ENCODE results near the gene DPPA5. TPM values are rescaled to one million over a fixed set of nuclear protein-coding genes. Genes with fewer than 3 reads are reported as not detected.

DPPA5 gene
- total and polyA plus RNA-seq, 2 of the 13 experiments (the other 11 are each of a cell fraction or from before 2014, with no cell fraction given), result not detected

DNA sequence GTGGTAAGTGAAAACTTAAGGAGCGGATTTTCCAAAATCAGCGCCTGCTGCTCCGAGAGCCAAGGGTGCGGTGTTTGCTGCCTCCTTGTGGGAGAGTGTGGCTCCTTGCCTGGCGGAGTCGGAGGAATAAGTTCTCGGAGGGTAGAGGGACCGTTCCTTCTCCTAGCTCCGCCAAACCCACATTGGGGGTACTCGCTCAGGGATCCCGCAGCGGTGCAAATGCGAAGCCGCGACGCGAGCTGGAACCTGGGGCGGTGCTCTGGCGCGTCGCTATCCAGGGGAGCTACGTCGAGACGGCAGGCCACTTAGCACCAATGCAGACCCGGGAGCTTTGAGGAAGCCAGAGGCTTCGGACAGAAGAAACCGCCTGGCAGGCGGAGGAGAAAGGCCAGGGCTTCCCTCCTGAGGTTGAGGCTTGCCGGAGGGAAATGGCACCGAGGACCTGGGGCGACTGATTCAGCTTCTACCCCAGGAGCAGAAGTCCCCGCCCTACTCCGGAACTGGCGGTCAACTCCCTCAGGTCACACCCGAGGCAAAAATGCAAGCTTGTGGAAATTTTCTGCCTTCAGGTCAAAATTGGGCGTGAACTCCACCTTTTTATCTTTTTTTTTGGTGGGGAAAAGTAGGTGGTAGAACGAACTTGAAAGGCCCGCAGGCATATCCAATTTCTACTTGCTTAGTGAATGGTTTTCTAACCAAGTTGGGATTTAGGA lies 34.9 kb upstream of the DPPA5 start (continued):
- TF ChIP-seq, protein P1, sequence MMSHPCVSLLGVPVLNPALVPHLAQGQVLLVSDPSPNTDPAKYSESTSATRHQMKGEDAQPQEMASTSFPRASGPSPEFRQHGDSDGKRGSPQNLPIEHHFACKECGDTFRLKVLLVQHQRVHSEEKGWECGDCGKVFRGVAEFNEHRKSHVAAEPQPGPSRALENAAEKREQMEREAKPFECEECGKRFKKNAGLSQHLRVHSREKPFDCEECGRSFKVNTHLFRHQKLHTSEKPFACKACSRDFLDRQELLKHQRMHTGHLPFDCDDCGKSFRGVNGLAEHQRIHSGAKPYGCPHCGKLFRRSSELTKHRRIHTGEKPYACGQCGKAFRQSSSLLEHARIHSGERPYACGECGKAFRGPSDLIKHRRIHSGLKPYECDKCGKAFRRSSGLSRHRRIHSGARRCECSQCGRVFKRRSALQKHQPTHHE (CRISPR knock-in tag; IDR thresholded peaks at IDR 0.05; ENCODE audit: borderline replicate concordance), result no peak
- TF ChIP-seq ZNF773 (CRISPR knock-in tag; IDR thresholded peaks at IDR 0.05; ENCODE audit: borderline replicate concordance) (no peak), STAG1 (CRISPR knock-in tag; IDR thresholded peaks at IDR 0.05) (peak; percentile 62), ARID2 (CRISPR knock-in tag; IDR thresholded peaks at IDR 0.05; ENCODE audit: borderline replicate concordance) (no peak), NCOA1 (CRISPR knock-in tag; IDR thresholded peaks at IDR 0.05) (no peak), ZNF367 (CRISPR knock-in tag; IDR thresholded peaks at IDR 0.05; ENCODE audit: borderline replicate concordance) (no peak), MAFK (conservative IDR thresholded peaks at IDR 0.05 in 1 of 2, IDR thresholded peaks at IDR 0.05 in 1 of 2; ENCODE audit: low read length in 2 of 2) (peak; percentile 58 to 67; a peak in 3 of 4 replicates), ZNF337 (CRISPR knock-in tag; IDR thresholded peaks at IDR 0.05; ENCODE audit: borderline replicate concordance, low read depth) (no peak), ZNF607 (CRISPR knock-in tag; IDR thresholded peaks at IDR 0.05; ENCODE audit: borderline replicate concordance) (no peak), HNRNPH1 (optimal IDR thresholded peaks at IDR 0.05; ENCODE audit: low read depth, low read length) (no peak), BRD4 (CRISPR knock-in tag; IDR thresholded peaks at IDR 0.05) (no peak), ZSCAN22 (CRISPR knock-in tag; IDR thresholded peaks at IDR 0.05) (no peak), IKZF4 (CRISPR knock-in tag; IDR thresholded peaks at IDR 0.05; ENCODE audit: borderline replicate concordance, low read depth, not compliant biosample characterization) (no peak), PAF1 (CRISPR knock-in tag; IDR thresholded peaks at IDR 0.05) (no peak), EP300 (IDR thresholded peaks at IDR 0.05; ENCODE audit: low read depth in 2 of 2, low read length in 2 of 2) (no peak), EP300 (CRISPR knock-in tag; IDR thresholded peaks at IDR 0.05; ENCODE audit: borderline replicate concordance) (no peak)
- TF ChIP-seq, protein P2, sequence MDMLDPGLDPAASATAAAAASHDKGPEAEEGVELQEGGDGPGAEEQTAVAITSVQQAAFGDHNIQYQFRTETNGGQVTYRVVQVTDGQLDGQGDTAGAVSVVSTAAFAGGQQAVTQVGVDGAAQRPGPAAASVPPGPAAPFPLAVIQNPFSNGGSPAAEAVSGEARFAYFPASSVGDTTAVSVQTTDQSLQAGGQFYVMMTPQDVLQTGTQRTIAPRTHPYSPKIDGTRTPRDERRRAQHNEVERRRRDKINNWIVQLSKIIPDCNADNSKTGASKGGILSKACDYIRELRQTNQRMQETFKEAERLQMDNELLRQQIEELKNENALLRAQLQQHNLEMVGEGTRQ (IDR thresholded peaks at IDR 0.05; ENCODE audit: low read depth, low read length), result no peak
- TF ChIP-seq, protein P2 (CRISPR knock-in tag; IDR thresholded peaks at IDR 0.05; ENCODE audit: borderline replicate concordance), result no peak
- TF ChIP-seq, protein P3, sequence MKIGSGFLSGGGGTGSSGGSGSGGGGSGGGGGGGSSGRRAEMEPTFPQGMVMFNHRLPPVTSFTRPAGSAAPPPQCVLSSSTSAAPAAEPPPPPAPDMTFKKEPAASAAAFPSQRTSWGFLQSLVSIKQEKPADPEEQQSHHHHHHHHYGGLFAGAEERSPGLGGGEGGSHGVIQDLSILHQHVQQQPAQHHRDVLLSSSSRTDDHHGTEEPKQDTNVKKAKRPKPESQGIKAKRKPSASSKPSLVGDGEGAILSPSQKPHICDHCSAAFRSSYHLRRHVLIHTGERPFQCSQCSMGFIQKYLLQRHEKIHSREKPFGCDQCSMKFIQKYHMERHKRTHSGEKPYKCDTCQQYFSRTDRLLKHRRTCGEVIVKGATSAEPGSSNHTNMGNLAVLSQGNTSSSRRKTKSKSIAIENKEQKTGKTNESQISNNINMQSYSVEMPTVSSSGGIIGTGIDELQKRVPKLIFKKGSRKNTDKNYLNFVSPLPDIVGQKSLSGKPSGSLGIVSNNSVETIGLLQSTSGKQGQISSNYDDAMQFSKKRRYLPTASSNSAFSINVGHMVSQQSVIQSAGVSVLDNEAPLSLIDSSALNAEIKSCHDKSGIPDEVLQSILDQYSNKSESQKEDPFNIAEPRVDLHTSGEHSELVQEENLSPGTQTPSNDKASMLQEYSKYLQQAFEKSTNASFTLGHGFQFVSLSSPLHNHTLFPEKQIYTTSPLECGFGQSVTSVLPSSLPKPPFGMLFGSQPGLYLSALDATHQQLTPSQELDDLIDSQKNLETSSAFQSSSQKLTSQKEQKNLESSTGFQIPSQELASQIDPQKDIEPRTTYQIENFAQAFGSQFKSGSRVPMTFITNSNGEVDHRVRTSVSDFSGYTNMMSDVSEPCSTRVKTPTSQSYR (CRISPR knock-in tag; IDR thresholded peaks at IDR 0.05; ENCODE audit: borderline replicate concordance), result no peak
- TF ChIP-seq, protein P4, sequence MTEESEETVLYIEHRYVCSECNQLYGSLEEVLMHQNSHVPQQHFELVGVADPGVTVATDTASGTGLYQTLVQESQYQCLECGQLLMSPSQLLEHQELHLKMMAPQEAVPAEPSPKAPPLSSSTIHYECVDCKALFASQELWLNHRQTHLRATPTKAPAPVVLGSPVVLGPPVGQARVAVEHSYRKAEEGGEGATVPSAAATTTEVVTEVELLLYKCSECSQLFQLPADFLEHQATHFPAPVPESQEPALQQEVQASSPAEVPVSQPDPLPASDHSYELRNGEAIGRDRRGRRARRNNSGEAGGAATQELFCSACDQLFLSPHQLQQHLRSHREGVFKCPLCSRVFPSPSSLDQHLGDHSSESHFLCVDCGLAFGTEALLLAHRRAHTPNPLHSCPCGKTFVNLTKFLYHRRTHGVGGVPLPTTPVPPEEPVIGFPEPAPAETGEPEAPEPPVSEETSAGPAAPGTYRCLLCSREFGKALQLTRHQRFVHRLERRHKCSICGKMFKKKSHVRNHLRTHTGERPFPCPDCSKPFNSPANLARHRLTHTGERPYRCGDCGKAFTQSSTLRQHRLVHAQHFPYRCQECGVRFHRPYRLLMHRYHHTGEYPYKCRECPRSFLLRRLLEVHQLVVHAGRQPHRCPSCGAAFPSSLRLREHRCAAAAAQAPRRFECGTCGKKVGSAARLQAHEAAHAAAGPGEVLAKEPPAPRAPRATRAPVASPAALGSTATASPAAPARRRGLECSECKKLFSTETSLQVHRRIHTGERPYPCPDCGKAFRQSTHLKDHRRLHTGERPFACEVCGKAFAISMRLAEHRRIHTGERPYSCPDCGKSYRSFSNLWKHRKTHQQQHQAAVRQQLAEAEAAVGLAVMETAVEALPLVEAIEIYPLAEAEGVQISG (CRISPR knock-in tag; IDR thresholded peaks at IDR 0.05), result no peak

All from HepG2 (cell line).